ENCODE data around the gene ANO4.

ANO4 gene

GRCh38 chr12:100767950-100768349 is 26.6 kb upstream of the ANO4 start:
- no peak for TF ChIP-seq CTCF (IDR thresholded peaks at IDR 0.05)

GRCh38 chr12:100778967-100779590 is 15.5 kb upstream of the ANO4 start:
- no peak for TF ChIP-seq CTCF (IDR thresholded peaks at IDR 0.05)

GRCh38 chr12:100789146-100789545 is 5.4 kb upstream of the ANO4 start:
- TF ChIP-seq CTCF (IDR thresholded peaks at IDR 0.05): no peak

GRCh38 chr12:100789975-100790374 is 4.6 kb upstream of the ANO4 start:
- no peak for TF ChIP-seq CTCF (IDR thresholded peaks at IDR 0.05)

GRCh38 chr12:100790552-100790951 is 4.0 kb upstream of the ANO4 start:
- no peak for TF ChIP-seq CTCF (IDR thresholded peaks at IDR 0.05)

GRCh38 chr12:100793182-100793581 is 1.4 kb upstream of the ANO4 start:
- TF ChIP-seq CTCF (IDR thresholded peaks at IDR 0.05): no peak

- TF ChIP-seq CTCF (IDR thresholded peaks at IDR 0.05): no peak
Measured at GRCh38 chr12:100795174-100795799, 711 bp downstream of the ANO4 start.

All from LNCAP (cell line).